Neural crest cell (in vitro differentiated cells): Measurements from ENCODE around the gene KIAA1549. TPM values are rescaled to one million over a fixed set of nuclear protein-coding genes. Genes with fewer than 3 reads are reported as not detected.

Experiments
- DNase-seq: peaks from one replicate; pipeline ENCODE4 v3.0.0; 2021; ENCODE audit warnings: low read depth, mixed read lengths, low spot score
- H3K27ac Mint-ChIP-seq: one replicate; pipeline ENCODE4 v1.8.0; 2021; ENCODE audit warnings: mild to moderate bottlenecking, mixed read lengths; ENCODE audit not compliant: unreplicated experiment
- H3K27me3 Mint-ChIP-seq: 2 replicates; pipeline ENCODE4 v1.8.0; 2021; ENCODE audit warnings: low read depth, mild to moderate bottlenecking, mixed read lengths
- H3K36me3 Mint-ChIP-seq: 2 replicates; pipeline ENCODE4 v1.8.0; 2021; ENCODE audit warnings: low read depth, mild to moderate bottlenecking, mixed read lengths
- H3K4me1 Mint-ChIP-seq: 2 replicates; pipeline ENCODE4 v1.8.0; 2021; ENCODE audit warnings: mixed read lengths
- H3K4me3 Mint-ChIP-seq: one replicate; pipeline ENCODE4 v1.8.0; 2021; ENCODE audit warnings: mild to moderate bottlenecking, mixed read lengths
- H3K9me3 Mint-ChIP-seq: 2 replicates; pipeline ENCODE4 v1.8.0; 2021; ENCODE audit warnings: mixed read lengths
- CTCF ChIP-seq: fragments of 200-600 bp; sonication (generic); conservative IDR thresholded peaks from 2 replicates; pipeline ENCODE4 v1.5.0; 2021; ENCODE audit warnings: antibody characterized with exemption, mild to moderate bottlenecking
- total RNA-seq: library from RNA; stranded (reverse); gene quantifications from 2 replicates; pipeline ENCODE4 v1.2.1, GENCODE V29; 2021

Gene KIAA1549
- total RNA-seq, 1 donor from 2014 or later: 33.2 TPM

GRCh38 chr7:138916275-138916674 lies 64.9 kb downstream of the KIAA1549 start:
- Mint-ChIP-seq H3K27ac (no peak overlapping the region), H3K4me1 (peaks cover 14% of the 10 kb centered on the region), H3K36me3 (peaks cover 28% of the 10 kb centered on the region), H3K9me3 (no peaks in the 10 kb centered on the region), H3K4me3 (no peak overlapping the region), H3K27me3 (no peaks in the 10 kb centered on the region)
- TF ChIP-seq CTCF: no peak
- no peak for DNase-seq

GRCh38 chr7:138913783-138914182 lies 67.4 kb downstream of the KIAA1549 start:
- H3K9me3 Mint-ChIP-seq: no peaks in the 10 kb centered on the region
- no peak for TF ChIP-seq CTCF
- no peak for DNase-seq
- H3K36me3 Mint-ChIP-seq: peaks cover 33% of the 10 kb centered on the region
- H3K27me3 Mint-ChIP-seq: no peaks in the 10 kb centered on the region
- H3K27ac Mint-ChIP-seq: no peak overlapping the region
- peaks cover 14% of the 10 kb centered on the region for H3K4me1 Mint-ChIP-seq
- H3K4me3 Mint-ChIP-seq: no peak overlapping the region

GRCh38 chr7:138911007-138911406 lies 70.2 kb downstream of the KIAA1549 start:
- no peak overlapping the region for H3K4me3 Mint-ChIP-seq
- no peaks in the 10 kb centered on the region for H3K27me3 Mint-ChIP-seq
- peaks cover 23% of the 10 kb centered on the region for H3K36me3 Mint-ChIP-seq
- no peak for DNase-seq
- no peak for TF ChIP-seq CTCF
- H3K27ac Mint-ChIP-seq: no peak overlapping the region
- peaks cover 14% of the 10 kb centered on the region for H3K4me1 Mint-ChIP-seq
- no peaks in the 10 kb centered on the region for H3K9me3 Mint-ChIP-seq

GRCh38 chr7:138907850-138908249 lies 73.3 kb downstream of the KIAA1549 start:
- no peak for DNase-seq
- Mint-ChIP-seq H3K36me3 (peaks cover 34% of the 10 kb centered on the region), H3K9me3 (no peaks in the 10 kb centered on the region), H3K27me3 (no peaks in the 10 kb centered on the region), H3K4me3 (no peak overlapping the region), H3K4me1 (peaks cover 7% of the 10 kb centered on the region), H3K27ac (no peak overlapping the region)
- no peak for TF ChIP-seq CTCF

GRCh38 chr7:138907201-138907847 lies 73.9 kb downstream of the KIAA1549 start:
- peaks cover 34% of the 10 kb centered on the region for H3K36me3 Mint-ChIP-seq
- H3K4me1 Mint-ChIP-seq: peaks cover 7% of the 10 kb centered on the region
- H3K27ac Mint-ChIP-seq: no peak overlapping the region
- no peak for DNase-seq
- H3K4me3 Mint-ChIP-seq: no peak overlapping the region
- no peak for TF ChIP-seq CTCF
- H3K9me3 Mint-ChIP-seq: no peaks in the 10 kb centered on the region
- H3K27me3 Mint-ChIP-seq: no peaks in the 10 kb centered on the region
